ENCODE measurements around the gene PARL.

PARL gene

GRCh38 chr3:183854318-183855035 is 30.2 kb downstream of the PARL start:
- DNase-seq (ENCODE audit: low spot score): no peak

- DNase-seq (ENCODE audit: low spot score): no peak
These were observed 38.9 kb downstream of the PARL start for GRCh38 chr3:183845608-183846288.

GRCh38 chr3:183845090-183845489 is 39.6 kb downstream of the PARL start:
- DNase-seq (ENCODE audit: low spot score): no peak

GRCh38 chr3:183844606-183845005 is 40.1 kb downstream of the PARL start:
- no peak for DNase-seq (ENCODE audit: low spot score)

GRCh38 chr3:183839751-183840150 is 44.9 kb downstream of the PARL start:
- DNase-seq (ENCODE audit: low spot score): no peak

- no peak for DNase-seq (ENCODE audit: low spot score)
These were observed 46.8 kb downstream of the PARL start for GRCh38 chr3:183837894-183838293.

- no peak for DNase-seq (ENCODE audit: low spot score)
These were observed 47.3 kb downstream of the PARL start for GRCh38 chr3:183837390-183837789.

GRCh38 chr3:183833516-183833915 is 51.2 kb downstream of the PARL start:
- DNase-seq (ENCODE audit: low spot score): no peak

GRCh38 chr3:183830187-183830586 is 54.5 kb downstream of the PARL start:
- no peak for DNase-seq (ENCODE audit: low spot score)

- DNase-seq (ENCODE audit: low spot score): no peak
These were observed 55.2 kb downstream of the PARL start for GRCh38 chr3:183829466-183829865.

- no peak for DNase-seq (ENCODE audit: low spot score)
These were observed 56.2 kb downstream of the PARL start for GRCh38 chr3:183828538-183828870.

- no peak for DNase-seq (ENCODE audit: low spot score)
These were observed 56.7 kb downstream of the PARL start for GRCh38 chr3:183827809-183828537.

GRCh38 chr3:183826448-183827250 is 58.0 kb downstream of the PARL start:
- no peak for DNase-seq (ENCODE audit: low spot score)

GRCh38 chr3:183825456-183826161 is 59.1 kb downstream of the PARL start, which contains the start of gene MAP6D1:
MAP6D1 (minus strand) TSS chr3:183825577; CDS start chr3:183825547, 30 bp downstream.
- peak; percentile 30 for DNase-seq (ENCODE audit: low spot score)

GRCh38 chr3:183824761-183825455 is 59.8 kb downstream of the PARL start:
- no peak for DNase-seq (ENCODE audit: low spot score)

- no peak for DNase-seq (ENCODE audit: low spot score)
These were observed 60.7 kb downstream of the PARL start for GRCh38 chr3:183823963-183824362.

- no peak for DNase-seq (ENCODE audit: low spot score)
These were observed 62.0 kb downstream of the PARL start for GRCh38 chr3:183822631-183823030.

GRCh38 chr3:183819831-183820230 is 64.8 kb downstream of the PARL start:
- no peak for DNase-seq (ENCODE audit: low spot score)

- DNase-seq (ENCODE audit: low spot score): no peak
These were observed 65.7 kb downstream of the PARL start for GRCh38 chr3:183818706-183819624.
